CD4-positive, alpha-beta T cell treated with Interleukin-2 at 100 ng/mL for 4 hours (primary cell): ENCODE data around the gene MXI1.
"Not testable (repeated sequence)": the region's sequence is repeated elsewhere in the genome, so short reads cannot be mapped to it uniquely, and the experiment has no call there.

Experiments
- DNase-seq: peaks from one replicate; pipeline ENCODE4 v3.0.0-alpha.2; 2020; ENCODE audit warnings: low spot score

The MXI1 gene

DNA sequence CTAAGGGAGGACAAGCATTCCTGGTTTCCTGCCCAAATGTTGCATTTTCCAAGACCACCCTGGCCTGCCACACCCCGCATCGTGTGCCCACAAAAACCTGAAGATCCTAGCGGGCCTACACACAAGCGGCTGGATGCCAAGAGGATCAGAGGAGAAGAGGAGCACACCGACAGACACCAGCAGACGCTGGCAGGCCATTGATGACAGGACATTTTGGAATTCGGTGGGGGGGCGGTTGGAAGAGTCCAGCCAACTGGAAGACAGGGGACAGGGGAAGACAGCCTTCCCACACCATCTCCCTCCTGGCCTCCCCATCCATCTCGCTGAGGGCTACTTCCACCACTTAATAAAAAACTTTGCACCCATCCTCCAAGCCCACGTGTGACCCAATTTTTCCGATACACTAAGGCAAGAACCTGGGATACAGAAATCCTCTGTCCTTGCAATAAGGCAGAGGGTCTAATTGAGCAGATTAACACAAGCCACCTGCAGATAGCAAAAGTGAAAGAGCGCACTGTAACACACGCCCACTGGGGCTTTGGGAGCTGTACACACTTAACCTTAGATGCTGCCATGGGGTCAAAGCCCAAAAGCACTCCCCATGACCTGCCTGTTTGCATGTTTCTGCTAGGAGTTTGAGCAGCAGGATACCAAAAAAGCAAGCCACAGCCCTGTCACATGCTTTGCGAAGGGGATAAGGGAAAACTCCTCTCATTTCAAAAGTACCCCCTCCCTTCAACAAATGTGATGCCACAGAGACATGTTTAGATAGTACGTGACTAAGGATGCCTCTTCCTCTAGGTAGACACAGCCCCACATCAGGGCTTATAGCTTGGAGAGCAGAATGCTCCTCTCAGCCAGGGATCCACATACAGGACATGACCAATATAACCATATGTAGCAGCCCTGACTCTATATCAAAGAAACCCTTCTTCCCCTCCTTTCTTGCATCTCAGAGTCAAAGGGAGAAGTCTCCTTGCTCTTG is 110.8 kb downstream of the MXI1 start:
- DNase-seq: no peak

DNA sequence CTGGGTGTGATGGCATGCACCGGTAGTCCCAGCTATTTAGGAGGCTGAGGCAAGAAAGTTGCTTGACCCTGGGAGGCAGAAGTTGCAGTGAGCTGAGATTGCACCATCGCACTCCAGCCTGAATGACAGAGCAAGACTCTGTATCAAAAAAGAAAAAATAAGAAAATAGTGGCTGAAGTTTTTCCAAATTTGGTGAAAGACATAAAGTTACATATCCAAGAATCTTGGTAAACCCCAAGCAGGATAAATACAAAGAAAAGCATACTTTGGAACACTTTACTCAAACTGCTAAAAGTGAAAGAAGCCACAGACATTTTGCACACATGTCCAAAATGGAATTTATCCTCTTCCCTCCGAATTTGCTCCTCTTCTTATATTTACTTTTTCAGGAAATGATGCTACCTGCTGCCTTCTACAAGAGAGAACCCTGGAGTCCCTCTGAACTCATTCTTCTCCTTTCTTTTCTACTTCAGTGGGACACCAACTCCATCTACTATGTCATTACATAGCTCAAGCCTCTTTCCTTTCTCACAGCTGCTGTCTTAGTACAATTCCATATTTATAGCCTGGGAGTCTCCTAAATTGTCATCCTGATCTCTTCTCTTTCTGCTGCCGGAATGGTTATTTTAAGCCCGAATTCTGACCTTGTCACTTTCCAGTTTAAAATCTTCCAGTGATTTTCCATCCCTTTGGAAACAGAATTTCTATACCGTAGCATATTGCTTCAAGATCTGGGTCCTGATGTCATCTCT is 114.6 kb downstream of the MXI1 start:
- DNase-seq: no peak

DNA sequence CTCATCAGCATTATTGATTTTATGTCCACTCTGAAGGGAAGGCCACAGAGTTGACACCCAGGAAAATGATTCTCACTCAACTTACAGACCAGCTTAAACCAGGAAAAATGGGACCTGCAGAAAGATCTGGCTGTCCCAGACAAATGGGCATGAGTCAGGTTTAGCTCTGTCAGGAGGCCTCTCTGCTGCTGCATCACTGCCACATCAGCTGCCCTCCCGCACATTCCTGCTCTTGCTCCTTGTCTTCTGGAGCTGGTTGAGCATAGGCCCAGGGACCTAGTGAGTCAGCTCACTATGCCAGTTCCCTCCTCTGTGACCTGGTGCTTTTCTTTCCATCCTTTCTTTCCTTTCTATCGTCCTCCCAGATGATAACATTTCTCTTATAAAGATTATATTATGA is 116.1 kb downstream of the MXI1 start:
- no peak for DNase-seq

DNA sequence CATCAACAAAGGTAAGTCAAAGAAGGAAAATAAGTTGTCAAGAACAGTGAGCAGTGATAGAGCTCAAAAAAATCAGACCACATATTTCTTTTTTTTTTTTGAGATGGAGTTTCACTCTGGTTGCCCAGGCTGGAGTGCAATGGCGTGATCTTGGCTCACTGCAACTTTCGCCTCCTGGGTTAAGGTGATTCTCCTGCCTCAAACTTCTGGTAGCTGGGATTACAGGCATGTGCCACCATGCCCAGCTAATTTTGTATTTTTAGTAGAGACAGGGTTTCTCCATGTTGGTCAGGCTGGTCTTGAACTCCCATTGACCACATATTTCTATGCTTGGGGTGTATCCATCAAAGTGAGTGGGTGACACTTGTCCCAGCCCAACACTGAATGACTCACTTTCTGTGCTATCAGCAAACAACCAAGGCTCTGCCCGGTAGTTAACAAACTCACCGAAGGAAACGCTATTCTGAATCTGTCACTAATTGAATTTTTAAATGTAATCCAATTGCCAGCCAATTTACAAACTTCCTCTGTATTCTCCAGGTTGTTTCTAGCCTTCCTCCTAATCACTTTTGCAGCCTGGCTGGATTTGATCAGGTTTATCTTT is 116.9 kb downstream of the MXI1 start:
- no peak for DNase-seq

DNA sequence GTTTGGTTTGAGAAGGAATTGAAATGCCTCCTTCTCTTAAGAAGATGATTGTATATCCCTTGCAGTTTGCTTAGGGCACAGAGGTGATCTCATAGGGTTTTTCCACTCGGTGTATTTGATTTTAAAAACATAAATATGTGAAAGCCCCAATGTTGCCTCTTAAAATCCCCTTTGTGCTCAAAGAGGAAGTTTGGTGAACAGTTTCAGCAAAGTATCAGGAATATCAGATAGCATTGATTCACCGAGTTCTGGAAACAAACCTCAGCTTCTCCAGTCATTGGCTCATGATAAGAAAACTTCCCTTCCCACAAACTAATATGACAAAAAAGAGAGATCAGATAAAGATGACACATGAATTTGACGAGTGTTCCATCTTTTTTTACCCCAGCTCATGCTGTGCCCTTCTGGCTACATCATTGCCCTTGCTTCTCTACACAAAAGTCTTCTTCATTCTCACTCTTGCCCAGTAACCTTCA is 117.4 kb downstream of the MXI1 start:
- no peak for DNase-seq

DNA sequence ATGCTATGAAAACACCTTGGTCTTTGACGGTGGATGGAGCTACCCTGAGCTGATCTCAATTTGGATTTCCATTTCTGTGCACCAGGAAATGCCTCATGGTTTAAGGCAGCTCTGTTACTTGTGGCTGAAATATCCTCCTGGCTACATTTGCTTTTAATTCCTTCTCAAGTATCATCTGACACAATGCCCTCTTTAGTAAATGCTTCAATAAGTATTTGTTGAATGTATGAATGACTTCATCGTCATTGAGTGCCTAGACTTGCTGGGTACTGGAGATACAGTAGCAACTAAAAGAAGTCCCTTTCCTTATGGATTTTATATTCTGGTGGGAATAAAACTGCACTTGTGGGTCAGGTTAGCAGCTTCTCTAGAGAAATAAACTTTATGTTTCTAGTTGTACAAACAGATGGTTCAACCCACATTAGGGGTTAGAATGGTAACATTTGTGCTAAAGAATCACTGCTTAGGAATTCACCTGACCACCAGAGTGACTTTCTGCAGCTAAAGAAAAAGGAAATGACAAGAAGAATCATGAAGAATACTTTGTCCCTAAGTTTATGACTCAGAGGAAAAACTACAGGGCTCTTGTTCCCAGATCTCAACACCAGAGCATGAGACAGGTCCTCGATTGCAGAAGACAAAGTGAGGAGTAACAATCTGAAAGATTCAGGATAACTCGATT is 119.1 kb downstream of the MXI1 start:
- no peak for DNase-seq

DNA sequence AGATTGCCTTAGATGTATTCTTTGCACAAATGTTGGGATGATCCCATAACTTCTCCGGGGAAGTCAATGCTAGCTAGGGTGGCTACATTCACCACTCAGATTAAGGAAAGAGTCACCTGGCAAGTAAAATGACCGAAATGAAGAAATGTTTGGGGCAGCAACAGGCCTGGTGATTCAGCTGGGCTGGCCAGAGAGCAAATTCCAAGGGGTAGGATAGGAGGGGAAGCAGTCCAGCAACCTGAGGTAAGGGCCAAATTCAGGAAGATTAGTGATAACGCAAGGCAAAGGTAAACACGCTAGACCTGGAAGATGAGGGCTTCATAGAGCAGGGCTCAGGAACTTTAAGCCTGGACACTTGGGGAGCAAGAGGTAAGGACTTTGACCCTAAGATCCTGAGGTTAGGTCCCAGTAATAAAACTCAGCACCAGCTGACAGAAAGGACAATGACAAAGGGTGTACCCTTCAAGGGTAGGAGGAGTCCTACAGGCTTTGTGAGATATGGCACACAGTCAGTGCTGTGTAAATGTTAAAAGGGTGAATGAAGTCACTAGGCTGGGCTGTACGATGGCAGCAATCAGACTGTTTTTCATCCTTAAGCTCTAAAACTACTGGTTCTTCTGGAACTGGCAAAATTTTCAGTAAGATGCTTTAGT is 120.0 kb downstream of the MXI1 start:
- DNase-seq: no peak

DNA sequence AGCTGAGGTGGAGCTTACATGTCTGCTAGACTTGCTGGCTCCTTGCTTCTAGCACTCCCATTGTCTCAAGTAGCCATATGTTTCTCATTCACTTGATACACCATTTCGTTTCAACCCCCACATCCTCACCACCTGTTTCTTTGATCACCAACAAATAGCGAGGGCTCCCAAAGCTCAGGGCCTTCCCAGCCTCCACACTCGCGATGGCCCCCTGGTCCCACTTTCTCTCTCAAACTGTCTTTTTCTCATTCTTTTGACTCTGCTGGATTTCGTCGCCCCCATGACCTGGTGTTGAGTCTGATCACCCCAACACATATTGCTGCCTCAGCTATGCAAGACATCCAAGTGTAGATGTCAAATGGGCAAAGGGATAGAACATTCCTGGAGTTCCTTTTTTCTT is 123.3 kb downstream of the MXI1 start:
- no peak for DNase-seq

DNA sequence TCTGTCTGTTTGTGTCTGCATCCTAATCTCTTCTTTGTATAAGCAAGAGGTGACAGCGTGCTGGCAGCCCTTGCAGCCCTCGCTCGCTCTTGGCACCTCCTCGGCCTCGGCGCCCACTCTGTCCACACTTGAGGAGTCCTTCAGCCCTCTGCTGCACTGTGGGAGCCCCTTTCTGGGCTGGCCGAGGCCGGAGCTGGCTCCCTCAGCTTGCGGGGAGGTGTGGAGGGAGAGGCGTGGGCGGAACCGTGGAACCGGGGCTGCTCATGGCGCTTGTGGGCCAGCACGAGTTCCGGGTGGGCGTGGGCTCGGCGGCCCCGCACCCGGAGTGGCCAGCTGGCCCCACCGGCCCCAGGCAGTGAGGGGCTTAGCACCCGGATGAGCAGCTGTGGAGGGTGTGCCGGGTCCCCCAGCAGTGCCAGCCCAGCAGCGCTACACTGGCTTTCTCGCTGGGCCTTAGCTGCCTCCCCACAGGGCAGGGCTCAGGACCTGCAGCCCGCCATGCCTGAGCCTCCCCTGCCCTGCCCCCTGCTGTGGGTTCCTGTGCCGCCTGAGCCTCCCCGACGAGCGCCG is 123.9 kb downstream of the MXI1 start:
- DNase-seq: not testable (repeated sequence)

DNA sequence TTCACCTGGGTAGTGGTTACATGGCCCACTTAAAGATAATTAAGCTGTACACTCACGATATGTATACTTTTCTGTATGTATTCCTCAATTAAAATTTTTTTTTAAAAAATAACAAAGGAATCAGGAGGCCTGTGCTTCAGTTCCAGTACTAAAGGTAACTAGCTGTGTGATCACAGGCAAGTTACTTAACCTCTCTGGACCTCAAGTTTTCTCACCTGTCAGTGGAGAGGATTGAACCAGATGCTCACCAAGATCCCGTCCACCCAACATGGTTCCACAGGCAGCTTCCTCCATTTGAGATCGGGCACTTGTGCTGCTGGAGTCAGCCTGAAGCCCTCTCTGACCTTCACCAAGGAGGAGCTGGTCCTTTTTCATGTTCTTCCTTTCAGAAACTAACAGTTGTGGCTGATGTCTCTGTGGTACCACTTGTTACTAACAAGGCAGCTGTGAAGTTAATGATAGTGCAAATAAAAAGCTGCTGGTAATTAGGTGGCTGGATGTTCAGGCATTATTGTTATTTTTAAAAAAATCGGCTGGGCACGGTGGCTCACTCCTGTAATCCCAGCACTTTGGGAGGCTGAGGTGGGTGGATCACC is 126.8 kb downstream of the MXI1 start:
- no peak for DNase-seq

DNA sequence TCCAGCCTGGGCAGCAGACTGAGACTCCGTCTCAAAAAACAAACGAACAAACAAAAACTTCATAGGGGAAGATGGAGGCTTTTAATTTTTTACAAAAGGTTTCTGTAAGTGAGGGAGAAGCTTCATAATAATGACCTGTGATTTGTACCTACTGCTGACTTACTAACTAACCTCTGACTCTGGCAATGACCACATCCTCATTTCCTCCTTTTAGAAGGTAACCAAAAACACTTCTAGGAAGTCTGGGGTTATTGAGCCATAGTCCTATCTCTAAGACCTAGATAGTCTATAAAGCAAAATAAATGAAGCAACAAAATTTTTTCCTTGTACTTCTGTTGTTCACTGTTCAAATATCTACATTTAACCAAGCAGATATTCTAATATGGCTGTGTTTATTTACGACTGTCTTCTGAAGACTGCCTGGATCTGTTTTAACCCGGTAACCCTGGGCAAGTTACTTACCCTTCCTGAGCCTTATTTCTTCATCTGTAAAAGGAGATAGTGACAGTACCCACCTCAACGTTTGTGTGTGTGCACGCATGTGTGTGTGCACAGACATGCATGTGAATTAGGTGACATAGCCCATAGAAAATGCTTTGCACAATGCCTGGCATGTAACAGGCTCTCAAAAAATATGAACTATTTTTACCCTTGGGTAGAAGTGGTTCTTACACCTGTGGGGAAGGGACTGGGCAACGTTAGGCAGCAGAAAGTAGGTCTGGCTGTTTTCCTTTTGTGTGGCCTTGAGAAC is 128.1 kb downstream of the MXI1 start:
- no peak for DNase-seq

DNA sequence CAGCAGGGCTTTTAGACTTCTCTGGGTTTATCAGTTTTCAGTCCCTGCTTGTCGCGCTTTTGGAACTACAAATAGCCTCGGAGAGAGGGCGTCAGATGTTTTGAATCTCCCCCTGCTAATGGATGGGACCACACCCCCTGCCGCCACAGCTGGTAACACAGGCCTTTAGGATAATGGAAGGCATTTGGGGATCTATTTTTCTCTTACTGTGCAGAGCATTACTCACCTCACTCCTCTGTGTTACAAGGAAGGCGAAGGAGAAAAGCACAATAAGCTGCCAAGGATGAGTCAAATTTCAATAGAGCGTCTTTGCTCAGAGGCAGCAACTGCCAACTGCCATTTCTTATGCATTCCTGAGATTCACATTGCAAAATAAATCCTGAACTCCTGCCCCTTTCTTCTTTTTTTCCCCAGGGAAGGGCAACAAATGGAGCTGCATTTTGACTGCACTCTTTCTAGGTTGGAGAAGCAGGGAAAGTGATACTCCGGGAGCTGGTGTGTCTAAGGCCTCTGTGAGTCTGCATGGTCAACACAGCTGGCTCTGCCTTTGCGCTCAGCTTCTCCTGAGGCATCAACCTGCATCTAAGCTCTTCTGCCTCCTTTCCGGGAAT is 128.8 kb downstream of the MXI1 start:
- no peak for DNase-seq
